Measurements from ENCODE around the gene ARHGEF38.

ARHGEF38 gene

GRCh38 chr4:105558277-105558676, 5.9 kb downstream of the ARHGEF38 start:
- DNase-seq (ENCODE audit: low spot score) = no peak

- no peak for DNase-seq (ENCODE audit: low spot score)
These were observed 8.0 kb downstream of the ARHGEF38 start for GRCh38 chr4:105560421-105560848.

GRCh38 chr4:105563352-105563751, 10.9 kb downstream of the ARHGEF38 start:
- no peak for DNase-seq (ENCODE audit: low spot score)

DNA sequence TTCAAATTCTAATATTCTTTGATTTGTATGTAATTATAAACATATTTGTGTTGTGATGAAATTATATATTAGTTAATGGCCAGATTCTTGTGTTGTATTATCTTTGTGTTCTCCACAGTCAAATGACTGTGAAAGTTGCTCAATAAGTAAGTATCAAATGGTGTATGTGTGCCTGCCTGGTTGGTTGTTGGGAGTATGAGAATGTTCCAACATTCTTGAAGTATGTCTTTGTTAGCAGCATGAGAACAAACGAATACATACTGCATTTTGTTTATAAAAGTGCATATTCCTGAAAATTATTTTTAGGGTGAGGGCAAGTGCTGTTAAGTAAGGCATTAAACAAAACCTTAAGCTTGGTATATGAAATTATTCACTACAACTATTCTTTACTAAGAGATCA, 16.2 kb downstream of the ARHGEF38 start:
- no peak for DNase-seq (ENCODE audit: low spot score)

DNA sequence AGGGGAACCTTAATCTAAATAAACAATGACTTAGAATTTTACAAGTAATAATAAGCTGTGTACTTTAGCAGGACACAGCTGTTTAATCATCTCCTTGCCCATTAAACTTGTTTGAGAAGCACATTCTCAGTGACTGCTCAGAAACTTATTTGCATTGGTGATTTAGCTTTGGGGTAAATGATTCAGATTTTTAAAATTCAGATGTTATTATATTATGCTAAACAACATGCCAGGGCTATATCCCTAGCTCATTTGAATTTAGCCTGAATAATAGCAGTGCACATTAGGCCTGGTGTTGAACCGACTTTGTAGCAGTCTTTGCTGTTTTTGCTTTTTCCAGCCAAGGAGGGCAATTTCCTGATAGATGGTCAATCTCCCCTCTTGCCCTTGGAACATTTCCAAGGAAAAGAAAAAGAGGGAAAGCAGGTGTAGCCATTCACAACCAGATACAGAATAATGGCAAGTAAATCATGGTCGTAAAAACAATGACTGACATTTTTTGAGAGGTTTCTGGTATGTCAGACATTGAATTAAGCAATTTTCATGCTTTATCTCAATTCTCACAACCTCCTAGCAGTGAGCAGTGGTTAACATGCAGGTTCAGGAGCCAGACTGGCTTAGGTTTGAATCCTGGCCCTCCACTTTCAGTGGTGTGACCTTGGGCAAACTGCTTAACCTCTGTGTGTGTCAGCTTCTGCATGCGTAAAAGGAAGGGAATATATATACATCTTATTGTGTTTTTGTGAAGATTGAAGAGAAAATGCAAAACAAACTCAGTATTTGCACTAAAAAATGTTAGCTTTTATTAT, 16.8 kb downstream of the ARHGEF38 start:
- DNase-seq (ENCODE audit: low spot score) = no peak

GRCh38 chr4:105569866-105570236, 17.4 kb downstream of the ARHGEF38 start:
- DNase-seq (ENCODE audit: low spot score) = no peak

GRCh38 chr4:105572296-105572695, 19.9 kb downstream of the ARHGEF38 start:
- DNase-seq (ENCODE audit: low spot score) = no peak

DNA sequence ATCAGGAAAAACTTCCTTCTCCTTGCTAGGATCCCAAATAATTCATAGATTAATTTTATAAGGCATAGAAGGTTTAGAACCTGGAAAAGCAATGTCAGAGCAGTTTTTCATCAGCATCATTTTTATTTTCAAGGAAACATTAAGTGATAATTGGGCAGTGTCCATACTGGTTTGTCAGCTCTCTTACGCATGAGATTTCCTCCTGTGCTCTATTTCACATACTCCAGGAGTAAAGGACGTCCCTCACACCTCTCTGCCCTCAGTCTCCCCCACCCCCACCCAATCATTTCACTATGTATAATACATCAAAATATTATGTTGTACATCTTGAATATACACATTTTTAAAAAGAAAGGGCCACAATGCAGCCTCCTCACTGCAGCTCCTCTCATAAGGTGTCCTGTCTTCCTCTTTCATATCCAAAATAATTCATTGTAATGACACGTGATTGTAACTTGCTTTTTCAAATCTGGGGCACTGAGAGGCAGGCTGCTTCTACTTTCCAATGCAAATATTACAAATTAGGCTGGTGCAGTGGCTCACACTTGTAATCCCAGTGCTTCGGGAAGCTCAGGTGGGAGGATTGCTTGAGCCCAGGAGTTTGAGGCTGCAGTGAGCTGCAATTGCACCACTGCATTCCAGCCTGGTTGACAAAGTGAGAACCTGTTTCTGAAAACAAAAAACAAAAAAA, 34.4 kb downstream of the ARHGEF38 start:
- DNase-seq (ENCODE audit: low spot score) = no peak

DNA sequence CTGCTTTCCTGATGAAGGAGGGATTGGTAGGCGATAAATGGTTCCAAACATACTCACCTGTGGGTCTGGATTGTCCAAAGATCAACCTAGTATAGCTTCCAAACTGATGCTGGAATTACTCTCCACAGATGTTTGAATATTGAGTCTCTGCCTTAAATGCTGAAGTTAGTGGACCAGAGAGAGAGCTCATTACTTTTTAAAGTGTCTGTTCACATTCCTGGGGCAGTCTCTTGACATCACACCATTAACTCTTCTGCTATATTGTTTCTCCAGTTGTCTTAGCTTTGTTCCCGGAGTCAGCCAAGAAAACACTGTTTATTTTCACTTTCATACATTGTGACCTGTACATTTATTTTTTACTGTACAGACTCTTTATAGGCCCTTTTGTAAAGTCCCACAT, 35.4 kb downstream of the ARHGEF38 start:
- DNase-seq (ENCODE audit: low spot score) = no peak

DNA sequence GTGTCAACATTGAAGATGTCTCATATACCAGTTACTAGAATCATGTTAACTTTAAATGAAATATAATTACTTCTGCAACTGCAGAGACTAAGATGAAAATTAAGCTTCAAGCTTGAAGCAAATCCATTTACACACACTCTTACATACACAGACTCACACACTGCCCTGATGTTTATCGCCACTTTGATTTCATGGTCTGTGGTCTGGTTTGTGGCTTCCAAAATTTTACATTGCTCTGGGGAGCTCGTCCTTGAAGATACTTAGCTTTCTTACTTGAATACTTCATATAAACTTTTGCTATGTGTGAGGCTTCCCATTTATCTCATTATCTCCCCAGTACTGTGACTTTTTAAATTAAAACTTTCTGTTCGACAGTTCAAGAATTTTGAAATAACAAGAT, 35.8 kb downstream of the ARHGEF38 start:
- DNase-seq (ENCODE audit: low spot score) = no peak

DNA sequence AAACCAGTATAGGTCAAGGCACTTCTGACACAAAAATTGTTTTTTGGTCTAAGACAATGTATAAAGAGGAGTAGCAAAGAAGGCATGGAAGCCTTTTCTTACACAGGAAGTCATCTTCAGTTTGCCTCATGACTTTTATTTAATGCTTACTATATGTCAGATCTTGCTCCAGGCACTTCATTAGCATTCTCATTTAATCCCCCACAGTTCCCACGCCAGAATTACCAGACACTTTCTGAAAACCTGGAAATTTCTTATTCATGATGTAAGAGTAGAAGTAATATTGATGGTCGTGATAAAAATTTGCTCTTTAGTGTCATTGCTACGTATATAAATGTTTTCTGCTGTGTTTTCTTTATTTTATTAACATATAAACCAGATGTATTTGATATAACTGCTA, 39.2 kb downstream of the ARHGEF38 start:
- no peak for DNase-seq (ENCODE audit: low spot score)

- DNase-seq (ENCODE audit: low spot score) = no peak
These were observed 41.9 kb downstream of the ARHGEF38 start for GRCh38 chr4:105594099-105595010.

GRCh38 chr4:105596684-105597083, 44.3 kb downstream of the ARHGEF38 start:
- no peak for DNase-seq (ENCODE audit: low spot score)

GRCh38 chr4:105598052-105598451, 45.6 kb downstream of the ARHGEF38 start:
- DNase-seq (ENCODE audit: low spot score) = no peak

DNA sequence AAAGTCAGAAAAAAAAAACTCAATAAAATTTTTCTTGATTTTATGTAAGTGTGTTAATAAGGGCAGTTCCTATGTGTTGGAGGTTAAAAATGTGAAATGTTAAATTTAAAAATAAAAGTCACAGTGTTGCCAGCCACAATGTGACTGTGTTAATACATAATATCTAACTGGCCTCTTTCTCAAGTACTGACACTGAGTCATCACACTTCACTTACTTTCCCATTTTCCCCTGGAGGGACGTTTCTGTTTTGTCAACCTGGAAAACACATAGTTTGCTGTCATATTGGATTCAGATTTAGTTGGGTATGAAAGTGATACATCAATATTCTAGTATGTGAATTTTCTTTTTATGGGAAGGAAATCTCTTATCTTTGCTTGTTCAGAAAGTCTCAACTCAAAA, 46.4 kb downstream of the ARHGEF38 start:
- DNase-seq (ENCODE audit: low spot score) = no peak

DNA sequence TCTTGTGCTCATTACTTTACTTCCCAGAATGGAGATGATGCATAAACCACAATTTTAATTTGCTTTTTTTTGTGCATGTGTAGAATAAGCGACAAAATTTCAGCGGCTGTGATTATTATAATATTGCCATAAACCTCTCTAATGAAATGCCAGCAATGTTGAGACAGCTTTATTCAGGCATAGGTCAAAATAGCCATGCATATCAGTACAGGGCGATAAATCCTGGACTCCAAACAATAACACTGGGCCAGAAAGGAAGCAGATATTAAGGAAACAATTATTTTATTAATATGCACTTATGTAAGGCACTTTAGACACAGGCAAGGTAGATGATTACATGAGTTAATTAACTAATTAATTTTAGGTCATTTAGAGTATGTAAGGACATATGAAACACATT, 47.1 kb downstream of the ARHGEF38 start:
- no peak for DNase-seq (ENCODE audit: low spot score)

GRCh38 chr4:105599932-105600655, 47.7 kb downstream of the ARHGEF38 start:
- no peak for DNase-seq (ENCODE audit: low spot score)

DNA sequence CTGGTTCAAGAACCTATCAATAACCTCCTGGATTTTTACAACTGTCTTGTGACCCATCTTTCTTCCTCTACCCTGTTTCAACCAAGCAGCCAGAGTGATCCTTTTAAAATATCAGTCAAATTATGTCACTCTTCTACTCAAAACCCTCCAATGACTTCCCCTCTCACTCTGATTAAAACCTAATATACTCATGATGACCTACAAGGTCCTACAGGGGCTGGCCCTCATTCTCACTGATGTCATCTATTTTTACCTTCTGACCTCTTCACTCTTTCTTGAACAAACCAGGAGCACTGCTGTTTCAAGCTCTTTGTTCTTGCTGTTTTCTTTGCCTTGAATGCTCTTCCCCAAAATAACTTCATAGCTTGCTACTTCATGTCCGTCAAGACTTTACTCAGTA, 48.5 kb downstream of the ARHGEF38 start:
- DNase-seq (ENCODE audit: low spot score) = no peak

- DNase-seq (ENCODE audit: low spot score) = no peak
These were observed 49.0 kb downstream of the ARHGEF38 start for GRCh38 chr4:105601406-105601805.

DNA sequence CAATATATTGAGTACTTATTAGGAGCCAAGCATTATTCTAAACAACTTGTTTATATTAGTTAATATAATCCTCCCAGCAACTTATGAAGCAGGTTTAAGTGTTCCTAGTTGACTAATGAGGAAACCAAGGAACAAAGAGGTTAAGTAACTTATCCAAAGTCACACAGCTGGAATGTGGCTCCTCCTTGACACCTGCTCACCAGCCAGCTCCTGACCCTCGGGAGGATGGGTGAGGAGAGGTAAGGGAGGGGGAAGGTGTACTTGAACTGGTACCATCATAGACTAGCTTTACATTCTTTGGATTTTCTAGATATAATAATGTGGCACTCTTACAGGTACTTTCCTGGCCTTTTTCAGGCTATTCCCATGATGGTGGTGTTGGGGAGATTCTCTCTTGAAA, 50.7 kb downstream of the ARHGEF38 start:
- DNase-seq (ENCODE audit: low spot score) = no peak

- DNase-seq (ENCODE audit: low spot score) = peak; percentile 8
These were observed 53.1 kb downstream of the ARHGEF38 start for GRCh38 chr4:105605493-105605892.

GRCh38 chr4:105607876-105608275, 55.5 kb downstream of the ARHGEF38 start:
- DNase-seq (ENCODE audit: low spot score) = no peak
